Measurements from ENCODE around the gene HLA-DRA. TPM values are rescaled to one million over a fixed set of nuclear protein-coding genes. Genes with fewer than 3 reads are reported as not detected.

Gene HLA-DRA
- 100 to 1,000 TPM in 1 of 2 donors, 10 to 100 TPM in 1; 25.7 to 132 TPM for polyA plus RNA-seq

DNA sequence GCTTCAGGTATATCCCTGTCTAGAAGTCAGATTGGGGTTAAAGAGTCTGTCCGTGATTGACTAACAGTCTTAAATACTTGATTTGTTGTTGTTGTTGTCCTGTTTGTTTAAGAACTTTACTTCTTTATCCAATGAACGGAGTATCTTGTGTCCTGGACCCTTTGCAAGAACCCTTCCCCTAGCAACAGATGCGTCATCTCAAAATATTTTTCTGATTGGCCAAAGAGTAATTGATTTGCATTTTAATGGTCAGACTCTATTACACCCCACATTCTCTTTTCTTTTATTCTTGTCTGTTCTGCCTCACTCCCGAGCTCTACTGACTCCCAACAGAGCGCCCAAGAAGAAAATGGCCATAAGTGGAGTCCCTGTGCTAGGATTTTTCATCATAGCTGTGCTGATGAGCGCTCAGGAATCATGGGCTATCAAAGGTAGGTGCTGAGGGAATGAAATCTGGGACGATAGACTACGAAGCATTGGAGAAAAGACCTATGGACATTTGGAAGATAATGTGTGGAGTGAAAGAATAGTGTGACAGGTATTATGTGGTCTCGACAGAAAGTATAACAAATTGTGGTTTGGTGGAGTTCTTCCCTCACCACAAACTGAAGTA lies at the start of gene HLA-DRA:
Gene HLA-DRA, plus strand, starts transcription at position 286 of the 613 bp plus-strand sequence. Its CDS starts 64 bp downstream, at position 350.
- Histone ChIP-seq H3K9me3 (ENCODE audit: control insufficient read depth in 2 of 2, insufficient read depth in 1 of 2, low read depth in 1 of 2, low read length in 1 of 2) (no peaks in the 10 kb centered on the region), H3K27me3 (ENCODE audit: control insufficient read depth in 1 of 2, insufficient read depth in 2 of 2, low read length in 2 of 2) (no peaks in the 10 kb centered on the region), H3K27ac (ENCODE audit: low read depth in 2 of 2, low read length in 1 of 2) (peak within 1 kb of the TSS; percentile 31 to 52), H3K4me1 (ENCODE audit: control insufficient read depth in 2 of 2, insufficient read depth in 2 of 2, low read length in 1 of 2) (peaks cover 0 to 2% of the 10 kb centered on the region in 2 donors), H3K36me3 (ENCODE audit: control insufficient read depth in 2 of 2, insufficient read depth in 2 of 2, low read length in 1 of 2) (no peaks in the 10 kb centered on the region), H3K4me3 (ENCODE audit: low read depth in 1 of 2, low read length in 2 of 2) (peak within 1 kb of the TSS; percentile 8 to 43)
- WGBS, 2 donors, result 20 to 28% methylated on average over 9 of the region's 9 CpGs

GRCh38 chr6:32391505-32391904 lies 48.2 kb upstream of the HLA-DRA start:
- Histone ChIP-seq H3K36me3 (ENCODE audit: control insufficient read depth in 2 of 2, insufficient read depth in 2 of 2, low read length in 1 of 2) (no peaks in the 10 kb centered on the region), H3K4me3 (ENCODE audit: low read depth in 1 of 2, low read length in 2 of 2) (no peak overlapping the region), H3K4me1 (ENCODE audit: control insufficient read depth in 2 of 2, insufficient read depth in 2 of 2, low read length in 1 of 2) (peaks cover 0 to 3% of the 10 kb centered on the region in 2 donors), H3K27ac (ENCODE audit: low read depth in 2 of 2, low read length in 1 of 2) (no peak overlapping the region), H3K9me3 (ENCODE audit: control insufficient read depth in 2 of 2, insufficient read depth in 1 of 2, low read depth in 1 of 2, low read length in 1 of 2) (no peaks in the 10 kb centered on the region), H3K27me3 (ENCODE audit: control insufficient read depth in 1 of 2, insufficient read depth in 2 of 2, low read length in 2 of 2) (no peaks in the 10 kb centered on the region)
- 89 to 91% methylated on average over 6 of the region's 6 CpGs for WGBS, 2 donors

DNA sequence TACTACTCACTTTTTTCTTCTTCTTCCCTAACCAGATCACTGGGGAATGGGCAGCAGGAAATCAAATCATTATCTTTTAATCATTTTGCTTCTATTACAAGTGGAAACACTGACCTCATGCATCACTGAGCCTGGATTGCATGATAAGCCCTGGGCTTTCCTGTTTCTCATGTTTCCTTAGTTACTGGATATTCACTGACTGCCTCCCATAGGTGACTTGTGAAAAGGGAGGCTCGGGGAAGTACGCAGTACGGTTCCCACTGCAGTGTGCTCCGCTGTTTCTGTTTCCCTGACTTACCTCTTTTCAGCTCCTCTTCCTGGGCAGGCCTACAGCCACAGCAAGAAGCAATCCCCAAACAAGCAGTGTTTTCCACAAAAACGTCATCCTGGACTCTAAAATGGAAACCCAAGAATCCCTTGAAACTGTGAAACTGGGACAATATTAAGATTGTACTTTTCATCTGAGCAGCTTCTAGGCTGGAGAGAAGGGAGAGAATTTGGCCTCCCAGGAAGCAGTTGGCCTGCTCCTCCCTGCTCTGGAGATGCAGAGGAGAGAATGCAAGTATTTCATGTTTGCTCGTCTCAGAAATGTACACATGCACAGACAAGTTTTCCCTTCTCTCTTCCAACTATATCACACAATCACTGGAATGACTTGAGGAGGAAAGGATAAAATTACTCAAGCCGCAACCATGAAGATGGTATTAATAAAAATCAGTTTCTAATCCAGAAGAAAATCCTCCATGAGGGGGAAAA lies 45.8 kb upstream of the HLA-DRA start:
- H3K27ac ChIP-seq (ENCODE audit: low read depth in 2 of 2, low read length in 1 of 2), result peak overlapping the region; percentile 40
- H3K4me3 ChIP-seq (ENCODE audit: low read depth in 1 of 2, low read length in 2 of 2), result no peak overlapping the region
- 40% methylated on average over 7 of the region's 7 CpGs for WGBS, 2 donors
- no peaks in the 10 kb centered on the region for H3K9me3 ChIP-seq (ENCODE audit: control insufficient read depth in 2 of 2, insufficient read depth in 1 of 2, low read depth in 1 of 2, low read length in 1 of 2)
- peaks cover 0 to 3% of the 10 kb centered on the region in 2 donors for H3K4me1 ChIP-seq (ENCODE audit: control insufficient read depth in 2 of 2, insufficient read depth in 2 of 2, low read length in 1 of 2)
- no peaks in the 10 kb centered on the region for H3K27me3 ChIP-seq (ENCODE audit: control insufficient read depth in 1 of 2, insufficient read depth in 2 of 2, low read length in 2 of 2)
- no peaks in the 10 kb centered on the region for H3K36me3 ChIP-seq (ENCODE audit: control insufficient read depth in 2 of 2, insufficient read depth in 2 of 2, low read length in 1 of 2)

GRCh38 chr6:32396028-32396427 lies 43.7 kb upstream of the HLA-DRA start:
- WGBS, 2 donors, result 96% methylated on average over 10 of the region's 10 CpGs
- Histone ChIP-seq H3K4me3 (ENCODE audit: low read depth in 1 of 2, low read length in 2 of 2) (no peak overlapping the region), H3K36me3 (ENCODE audit: control insufficient read depth in 2 of 2, insufficient read depth in 2 of 2, low read length in 1 of 2) (no peaks in the 10 kb centered on the region), H3K9me3 (ENCODE audit: control insufficient read depth in 2 of 2, insufficient read depth in 1 of 2, low read depth in 1 of 2, low read length in 1 of 2) (no peaks in the 10 kb centered on the region), H3K27me3 (ENCODE audit: control insufficient read depth in 1 of 2, insufficient read depth in 2 of 2, low read length in 2 of 2) (no peaks in the 10 kb centered on the region), H3K4me1 (ENCODE audit: control insufficient read depth in 2 of 2, insufficient read depth in 2 of 2, low read length in 1 of 2) (peaks cover 0 to 3% of the 10 kb centered on the region in 2 donors), H3K27ac (ENCODE audit: low read depth in 2 of 2, low read length in 1 of 2) (no peak overlapping the region)

DNA sequence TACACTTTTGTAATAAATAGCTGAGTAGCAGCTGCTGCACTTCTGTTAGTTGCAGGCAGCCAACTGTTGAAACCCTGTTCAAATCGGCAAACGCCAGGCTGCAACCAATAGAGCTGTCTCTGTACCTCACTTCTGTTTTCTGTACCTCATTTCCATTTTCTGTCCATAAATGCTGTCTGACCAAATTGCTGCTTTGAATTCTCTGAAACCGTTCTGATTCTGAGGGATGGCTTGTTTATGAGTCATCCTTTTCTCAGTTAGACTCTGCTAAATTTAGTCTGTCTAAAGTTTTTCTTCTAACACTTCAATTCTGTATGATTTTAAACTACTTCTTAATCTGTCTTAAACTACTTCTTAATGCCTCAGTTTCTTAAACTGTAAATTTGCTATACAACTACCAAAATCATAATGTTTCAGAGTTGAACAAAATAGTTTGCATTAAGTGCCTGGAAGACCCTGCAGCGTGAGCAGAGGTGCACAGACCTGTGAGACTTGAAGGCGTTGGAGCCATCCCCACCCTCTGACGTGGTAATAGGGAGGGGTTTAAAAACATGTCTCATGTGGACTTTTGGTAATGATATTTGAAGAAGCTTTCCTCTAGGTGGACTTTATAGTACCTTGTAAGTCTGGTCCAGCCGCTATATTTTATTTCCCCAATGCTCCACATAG lies 42.3 kb upstream of the HLA-DRA start:
- H3K36me3 ChIP-seq (ENCODE audit: control insufficient read depth in 2 of 2, insufficient read depth in 2 of 2, low read length in 1 of 2), result no peaks in the 10 kb centered on the region
- 63 to 73% methylated on average over 7 of the region's 7 CpGs for WGBS, 2 donors
- H3K27ac ChIP-seq (ENCODE audit: low read depth in 2 of 2, low read length in 1 of 2), result no peak overlapping the region
- peaks cover 0 to 3% of the 10 kb centered on the region in 2 donors for H3K4me1 ChIP-seq (ENCODE audit: control insufficient read depth in 2 of 2, insufficient read depth in 2 of 2, low read length in 1 of 2)
- H3K9me3 ChIP-seq (ENCODE audit: control insufficient read depth in 2 of 2, insufficient read depth in 1 of 2, low read depth in 1 of 2, low read length in 1 of 2), result no peaks in the 10 kb centered on the region
- H3K27me3 ChIP-seq (ENCODE audit: control insufficient read depth in 1 of 2, insufficient read depth in 2 of 2, low read length in 2 of 2), result no peaks in the 10 kb centered on the region
- H3K4me3 ChIP-seq (ENCODE audit: low read depth in 1 of 2, low read length in 2 of 2), result no peak overlapping the region

DNA sequence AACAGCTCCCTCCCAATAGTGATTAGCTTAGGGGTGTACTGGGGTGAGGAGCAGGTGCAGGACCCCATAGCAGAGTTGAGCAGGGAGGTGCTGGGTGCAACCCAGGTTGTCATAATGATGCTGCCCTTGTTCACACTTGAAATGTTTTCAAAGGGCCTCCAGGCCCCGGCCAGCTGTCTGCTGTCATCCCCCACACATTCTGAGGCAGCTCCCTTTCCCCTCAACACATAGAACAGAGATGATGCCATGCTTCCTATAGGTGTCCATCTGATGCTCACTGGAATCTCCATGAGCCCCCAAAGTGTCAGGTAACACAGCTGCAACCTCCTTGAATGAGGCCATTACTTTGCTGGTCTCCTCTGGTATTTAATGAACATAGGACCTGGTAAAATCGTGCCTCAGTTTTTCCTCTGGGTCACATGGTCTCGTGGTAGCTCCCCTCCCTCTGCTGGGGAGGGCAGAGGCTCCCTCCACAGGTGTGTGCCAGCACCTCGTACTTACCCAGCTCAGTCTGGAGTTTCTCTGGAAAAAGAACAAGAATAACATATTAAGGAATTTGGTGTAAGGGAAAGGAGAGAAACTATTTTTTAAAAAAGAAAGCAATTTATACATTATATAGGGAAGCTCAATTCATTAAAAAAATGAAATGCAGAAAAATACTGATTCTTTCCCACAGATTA lies 38.3 kb upstream of the HLA-DRA start:
- no peak overlapping the region for H3K4me3 ChIP-seq (ENCODE audit: low read depth in 1 of 2, low read length in 2 of 2)
- no peaks in the 10 kb centered on the region for H3K4me1 ChIP-seq (ENCODE audit: control insufficient read depth in 2 of 2, insufficient read depth in 2 of 2, low read length in 1 of 2)
- WGBS, 2 donors, result 28 to 33% methylated on average over 4 of the region's 4 CpGs
- H3K9me3 ChIP-seq (ENCODE audit: control insufficient read depth in 2 of 2, insufficient read depth in 1 of 2, low read depth in 1 of 2, low read length in 1 of 2), result no peaks in the 10 kb centered on the region
- H3K36me3 ChIP-seq (ENCODE audit: control insufficient read depth in 2 of 2, insufficient read depth in 2 of 2, low read length in 1 of 2), result no peaks in the 10 kb centered on the region
- peaks cover 0 to 3% of the 10 kb centered on the region in 2 donors for H3K27me3 ChIP-seq (ENCODE audit: control insufficient read depth in 1 of 2, insufficient read depth in 2 of 2, low read length in 2 of 2)
- H3K27ac ChIP-seq (ENCODE audit: low read depth in 2 of 2, low read length in 1 of 2), result no peak overlapping the region

DNA sequence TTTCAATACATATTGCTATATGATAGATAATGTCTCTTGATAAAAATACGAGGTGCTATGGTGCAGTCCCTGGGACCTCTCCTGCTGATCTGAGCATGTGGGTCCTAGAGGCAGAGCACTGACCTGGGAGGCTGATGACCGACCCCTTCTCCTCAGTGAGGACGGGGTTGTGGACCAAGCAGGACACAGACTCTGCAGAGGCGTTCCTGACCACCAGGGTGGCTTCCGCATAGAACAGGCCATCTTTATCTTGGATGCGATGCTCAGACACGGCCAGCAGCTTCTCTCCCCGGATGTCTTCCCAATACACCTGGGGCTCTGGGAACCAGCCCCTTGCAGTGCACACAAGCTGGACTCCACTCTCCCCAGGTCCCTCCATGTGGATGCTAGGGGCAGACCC lies 36.9 kb upstream of the HLA-DRA start:
- H3K36me3 ChIP-seq (ENCODE audit: control insufficient read depth in 2 of 2, insufficient read depth in 2 of 2, low read length in 1 of 2), result no peaks in the 10 kb centered on the region
- no peak overlapping the region for H3K4me3 ChIP-seq (ENCODE audit: low read depth in 1 of 2, low read length in 2 of 2)
- H3K27me3 ChIP-seq (ENCODE audit: control insufficient read depth in 1 of 2, insufficient read depth in 2 of 2, low read length in 2 of 2), result peaks cover 0 to 3% of the 10 kb centered on the region in 2 donors
- 69 to 71% methylated on average over 8 of the region's 8 CpGs for WGBS, 2 donors
- no peaks in the 10 kb centered on the region for H3K9me3 ChIP-seq (ENCODE audit: control insufficient read depth in 2 of 2, insufficient read depth in 1 of 2, low read depth in 1 of 2, low read length in 1 of 2)
- H3K27ac ChIP-seq (ENCODE audit: low read depth in 2 of 2, low read length in 1 of 2), result no peak overlapping the region
- H3K4me1 ChIP-seq (ENCODE audit: control insufficient read depth in 2 of 2, insufficient read depth in 2 of 2, low read length in 1 of 2), result no peaks in the 10 kb centered on the region

DNA sequence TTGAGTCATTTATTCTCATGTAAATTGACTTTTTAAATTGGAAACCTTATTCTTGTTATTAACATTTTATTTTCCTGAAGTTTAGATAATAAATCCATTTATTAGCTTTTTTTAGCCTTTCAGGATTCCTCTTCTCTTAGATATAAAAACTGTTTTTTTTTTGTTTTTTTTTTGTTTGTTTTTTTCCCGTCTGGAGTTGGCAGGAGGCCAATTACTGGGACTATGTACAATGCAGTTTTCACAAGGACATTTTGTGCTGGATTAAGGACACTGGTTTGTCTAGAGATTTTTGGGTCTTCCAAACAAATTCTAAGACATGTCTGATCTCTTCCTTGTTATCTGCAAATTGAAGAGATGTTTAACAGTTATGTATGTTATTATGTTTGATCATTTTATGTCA lies 34.0 kb upstream of the HLA-DRA start:
- Histone ChIP-seq H3K36me3 (ENCODE audit: control insufficient read depth in 2 of 2, insufficient read depth in 2 of 2, low read length in 1 of 2) (no peaks in the 10 kb centered on the region), H3K4me3 (ENCODE audit: low read depth in 1 of 2, low read length in 2 of 2) (no peak overlapping the region), H3K27ac (ENCODE audit: low read depth in 2 of 2, low read length in 1 of 2) (no peak overlapping the region), H3K9me3 (ENCODE audit: control insufficient read depth in 2 of 2, insufficient read depth in 1 of 2, low read depth in 1 of 2, low read length in 1 of 2) (no peaks in the 10 kb centered on the region), H3K4me1 (ENCODE audit: control insufficient read depth in 2 of 2, insufficient read depth in 2 of 2, low read length in 1 of 2) (no peaks in the 10 kb centered on the region), H3K27me3 (ENCODE audit: control insufficient read depth in 1 of 2, insufficient read depth in 2 of 2, low read length in 2 of 2) (peaks cover 0 to 3% of the 10 kb centered on the region in 2 donors)
- 10 to 16% methylated on average over 1 of the region's 1 CpG for WGBS, 2 donors

- no peaks in the 10 kb centered on the region for H3K9me3 ChIP-seq (ENCODE audit: control insufficient read depth in 2 of 2, insufficient read depth in 1 of 2, low read depth in 1 of 2, low read length in 1 of 2)
- peaks cover 0 to 3% of the 10 kb centered on the region in 2 donors for H3K27me3 ChIP-seq (ENCODE audit: control insufficient read depth in 1 of 2, insufficient read depth in 2 of 2, low read length in 2 of 2)
- H3K27ac ChIP-seq (ENCODE audit: low read depth in 2 of 2, low read length in 1 of 2), result no peak overlapping the region
- H3K4me3 ChIP-seq (ENCODE audit: low read depth in 1 of 2, low read length in 2 of 2), result no peak overlapping the region
- no peaks in the 10 kb centered on the region for H3K36me3 ChIP-seq (ENCODE audit: control insufficient read depth in 2 of 2, insufficient read depth in 2 of 2, low read length in 1 of 2)
- WGBS, 2 donors, result 77 to 90% methylated on average over 9 of the region's 9 CpGs
- no peaks in the 10 kb centered on the region for H3K4me1 ChIP-seq (ENCODE audit: control insufficient read depth in 2 of 2, insufficient read depth in 2 of 2, low read length in 1 of 2)
Observed at GRCh38 chr6:32406197-32406596, 33.5 kb upstream of the HLA-DRA start.

All from esophagus (tissue), 2 donors.